Measurements from ENCODE around the gene GABARAPL2.

GRCh38 chr16:75572864-75573542 is 6.8 kb downstream of the GABARAPL2 start:
- TF ChIP-seq, protein P1, sequence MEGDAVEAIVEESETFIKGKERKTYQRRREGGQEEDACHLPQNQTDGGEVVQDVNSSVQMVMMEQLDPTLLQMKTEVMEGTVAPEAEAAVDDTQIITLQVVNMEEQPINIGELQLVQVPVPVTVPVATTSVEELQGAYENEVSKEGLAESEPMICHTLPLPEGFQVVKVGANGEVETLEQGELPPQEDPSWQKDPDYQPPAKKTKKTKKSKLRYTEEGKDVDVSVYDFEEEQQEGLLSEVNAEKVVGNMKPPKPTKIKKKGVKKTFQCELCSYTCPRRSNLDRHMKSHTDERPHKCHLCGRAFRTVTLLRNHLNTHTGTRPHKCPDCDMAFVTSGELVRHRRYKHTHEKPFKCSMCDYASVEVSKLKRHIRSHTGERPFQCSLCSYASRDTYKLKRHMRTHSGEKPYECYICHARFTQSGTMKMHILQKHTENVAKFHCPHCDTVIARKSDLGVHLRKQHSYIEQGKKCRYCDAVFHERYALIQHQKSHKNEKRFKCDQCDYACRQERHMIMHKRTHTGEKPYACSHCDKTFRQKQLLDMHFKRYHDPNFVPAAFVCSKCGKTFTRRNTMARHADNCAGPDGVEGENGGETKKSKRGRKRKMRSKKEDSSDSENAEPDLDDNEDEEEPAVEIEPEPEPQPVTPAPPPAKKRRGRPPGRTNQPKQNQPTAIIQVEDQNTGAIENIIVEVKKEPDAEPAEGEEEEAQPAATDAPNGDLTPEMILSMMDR (IDR thresholded peaks at IDR 0.05; ENCODE audit: insufficient read depth, low read length, poor library complexity, severe bottlenecking), result no peak
- no peak for TF ChIP-seq EZH2phosphoT487 (conservative IDR thresholded peaks at IDR 0.05; ENCODE audit: low read length)
